ENCODE measurements around the gene KIF18A. TPM values are rescaled to one million over a fixed set of nuclear protein-coding genes. Genes with fewer than 3 reads are reported as not detected.

Gene KIF18A
- polyA plus RNA-seq, 1 donor (not counting 4 experiments of a cell fraction or from before 2014, with no cell fraction given) = 6.1 TPM

DNA sequence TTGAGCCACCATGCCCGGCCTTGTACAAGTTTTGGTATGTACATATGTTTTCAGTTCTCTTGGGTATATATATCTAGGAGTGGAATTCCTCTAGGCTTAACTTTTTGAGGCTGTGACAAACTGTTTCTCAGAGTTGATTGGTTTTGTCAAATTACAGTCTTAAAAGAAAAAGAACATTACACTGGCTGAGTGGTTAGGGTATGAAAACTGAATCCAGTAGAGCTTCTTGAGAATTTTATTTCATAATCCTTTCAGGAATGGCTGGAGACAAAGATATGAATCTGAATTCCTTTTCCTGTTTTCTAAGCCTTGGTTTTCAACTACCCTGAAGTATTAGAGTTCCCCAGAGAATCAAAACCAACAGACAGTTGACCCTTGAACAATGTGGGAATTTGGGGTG lies 6.8 kb upstream of the KIF18A start:
- H3K27ac ChIP-seq (ENCODE audit: control insufficient read depth, insufficient read depth, low read length) = no peak overlapping the region
- dilution Hi-C loops (cut with MboI; ENCODE audit: extremely low pct_ligation_motif_present, low sequenced_read_pairs) = no loop called here
- H3K4me2 ChIP-seq (ENCODE audit: control insufficient read depth, extremely low read depth, insufficient read depth, low read depth, low read length) = no peak overlapping the region
- no peaks in the 10 kb centered on the region for H3K9me1 ChIP-seq (ENCODE audit: control insufficient read depth, extremely low read depth, insufficient read depth, low read length)
- no peaks in the 10 kb centered on the region for H4K20me1 ChIP-seq (ENCODE audit: control insufficient read depth, extremely low read depth, insufficient read depth, low read length)
- H2AFZ ChIP-seq (ENCODE audit: control insufficient read depth, low read length) = no peak overlapping the region
- H3K4me3 ChIP-seq (ENCODE audit: control insufficient read depth in 2 of 3, extremely low read depth in 1 of 3, insufficient read depth in 2 of 3, low read depth in 1 of 3, low read length in 3 of 3) = no peak overlapping the region
- peaks cover 7% of the 10 kb centered on the region for H3K4me1 ChIP-seq (ENCODE audit: control insufficient read depth, extremely low read depth, insufficient read depth, low read length)
- H3K36me3 ChIP-seq (ENCODE audit: control insufficient read depth in 2 of 2, extremely low read depth in 1 of 2, insufficient read depth in 2 of 2, low read length in 2 of 2) = peaks cover 0 to 2% of the 10 kb centered on the region in 2 experiments
- no peaks in the 10 kb centered on the region for H3K9me3 ChIP-seq (ENCODE audit: control insufficient read depth, low read depth, low read length)
- no peak overlapping the region for H3K9ac ChIP-seq (ENCODE audit: control insufficient read depth, extremely low read depth, insufficient read depth, low read length)
- TF ChIP-seq EZH2 (IDR thresholded peaks at IDR 0.05; ENCODE audit: low read length) = no peak
- TF ChIP-seq, protein P1, sequence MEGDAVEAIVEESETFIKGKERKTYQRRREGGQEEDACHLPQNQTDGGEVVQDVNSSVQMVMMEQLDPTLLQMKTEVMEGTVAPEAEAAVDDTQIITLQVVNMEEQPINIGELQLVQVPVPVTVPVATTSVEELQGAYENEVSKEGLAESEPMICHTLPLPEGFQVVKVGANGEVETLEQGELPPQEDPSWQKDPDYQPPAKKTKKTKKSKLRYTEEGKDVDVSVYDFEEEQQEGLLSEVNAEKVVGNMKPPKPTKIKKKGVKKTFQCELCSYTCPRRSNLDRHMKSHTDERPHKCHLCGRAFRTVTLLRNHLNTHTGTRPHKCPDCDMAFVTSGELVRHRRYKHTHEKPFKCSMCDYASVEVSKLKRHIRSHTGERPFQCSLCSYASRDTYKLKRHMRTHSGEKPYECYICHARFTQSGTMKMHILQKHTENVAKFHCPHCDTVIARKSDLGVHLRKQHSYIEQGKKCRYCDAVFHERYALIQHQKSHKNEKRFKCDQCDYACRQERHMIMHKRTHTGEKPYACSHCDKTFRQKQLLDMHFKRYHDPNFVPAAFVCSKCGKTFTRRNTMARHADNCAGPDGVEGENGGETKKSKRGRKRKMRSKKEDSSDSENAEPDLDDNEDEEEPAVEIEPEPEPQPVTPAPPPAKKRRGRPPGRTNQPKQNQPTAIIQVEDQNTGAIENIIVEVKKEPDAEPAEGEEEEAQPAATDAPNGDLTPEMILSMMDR (optimal IDR thresholded peaks at IDR 0.05 in 1 of 3, IDR thresholded peaks at IDR 0.05 in 1 of 3, conservative IDR thresholded peaks at IDR 0.05 in 1 of 3; ENCODE audit: extremely low read depth in 1 of 3, insufficient read depth in 2 of 3, low read length in 3 of 3) = no peak
- H3K79me2 ChIP-seq (ENCODE audit: control insufficient read depth, insufficient read depth, low read length) = peaks cover 31% of the 10 kb centered on the region
- no peaks in the 10 kb centered on the region for H3K27me3 ChIP-seq (ENCODE audit: control insufficient read depth, extremely low read depth, insufficient read depth, low read length)
- DNase-seq (ENCODE audit: low read depth, low spot score) (no peak), FAIRE-seq (no peak)

DNA sequence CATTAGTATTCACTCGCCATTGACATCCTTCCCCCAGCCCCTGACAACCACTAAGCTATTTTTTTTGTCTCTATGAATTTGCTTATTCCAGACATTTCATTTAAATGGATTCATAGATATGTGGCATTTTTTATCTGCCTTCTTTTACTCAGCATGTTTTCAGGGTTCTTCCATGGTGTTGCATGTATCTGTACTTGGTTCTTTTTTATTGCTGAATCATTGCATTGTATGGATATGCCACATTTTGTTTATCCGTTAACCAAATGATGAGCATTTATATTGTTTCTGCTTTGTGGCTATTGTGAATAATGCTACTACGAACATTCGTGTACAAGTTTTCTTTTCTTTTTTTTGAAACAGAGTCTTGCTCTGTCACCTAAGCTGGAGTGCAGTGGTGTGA lies 6.2 kb upstream of the KIF18A start:
- no peaks in the 10 kb centered on the region for H3K27me3 ChIP-seq (ENCODE audit: control insufficient read depth, extremely low read depth, insufficient read depth, low read length)
- H3K9ac ChIP-seq (ENCODE audit: control insufficient read depth, extremely low read depth, insufficient read depth, low read length) = no peak overlapping the region
- TF ChIP-seq, protein P1 (optimal IDR thresholded peaks at IDR 0.05 in 1 of 3, IDR thresholded peaks at IDR 0.05 in 1 of 3, conservative IDR thresholded peaks at IDR 0.05 in 1 of 3; ENCODE audit: extremely low read depth in 1 of 3, insufficient read depth in 2 of 3, low read length in 3 of 3) = no peak
- no peak for TF ChIP-seq EZH2 (IDR thresholded peaks at IDR 0.05; ENCODE audit: low read length)
- no peaks in the 10 kb centered on the region for H3K9me1 ChIP-seq (ENCODE audit: control insufficient read depth, extremely low read depth, insufficient read depth, low read length)
- FAIRE-seq (no peak), DNase-seq (ENCODE audit: low read depth, low spot score) (no peak)
- no peak overlapping the region for H3K4me3 ChIP-seq (ENCODE audit: control insufficient read depth in 2 of 3, extremely low read depth in 1 of 3, insufficient read depth in 2 of 3, low read depth in 1 of 3, low read length in 3 of 3)
- H3K36me3 ChIP-seq (ENCODE audit: control insufficient read depth in 2 of 2, extremely low read depth in 1 of 2, insufficient read depth in 2 of 2, low read length in 2 of 2) = peaks cover 0 to 2% of the 10 kb centered on the region in 2 experiments
- H3K4me2 ChIP-seq (ENCODE audit: control insufficient read depth, extremely low read depth, insufficient read depth, low read depth, low read length) = no peak overlapping the region
- H3K4me1 ChIP-seq (ENCODE audit: control insufficient read depth, extremely low read depth, insufficient read depth, low read length) = peaks cover 13% of the 10 kb centered on the region
- H3K9me3 ChIP-seq (ENCODE audit: control insufficient read depth, low read depth, low read length) = no peaks in the 10 kb centered on the region
- no peaks in the 10 kb centered on the region for H4K20me1 ChIP-seq (ENCODE audit: control insufficient read depth, extremely low read depth, insufficient read depth, low read length)
- peaks cover 30% of the 10 kb centered on the region for H3K79me2 ChIP-seq (ENCODE audit: control insufficient read depth, insufficient read depth, low read length)
- no peak overlapping the region for H2AFZ ChIP-seq (ENCODE audit: control insufficient read depth, low read length)
- dilution Hi-C loops (cut with MboI; ENCODE audit: extremely low pct_ligation_motif_present, low sequenced_read_pairs) = no loop called here
- no peak overlapping the region for H3K27ac ChIP-seq (ENCODE audit: control insufficient read depth, insufficient read depth, low read length)

Data from keratinocyte (primary cell).